HepG2 (cell line): ENCODE measurements around the gene EPG5. TPM values are rescaled to one million over a fixed set of nuclear protein-coding genes. Genes with fewer than 3 reads are reported as not detected.

Experiments used
- ATAC-seq: fragments of 200-7000 bp; cut with Tn5 transposase; 3 replicates; pipeline ENCODE4 v1.9.1; 2020; ENCODE audit warnings: mild to moderate bottlenecking, moderate library complexity
- BruUV-seq: library from RNA; stranded (reverse); fragments of 400-500 nt; replicated peaks from 2 replicates; lab custom pipeline; 2021; lab: Mats Ljungman, UMichigan
- CTCF ChIA-PET: fragments of 300-600 bp; formaldehyde crosslinking; extraction: SDS; loops from one replicate; lab custom pipeline; 2021; ENCODE audit warnings: low total read pairs, inconsistent platforms, low intra/inter-chr PET ratio; lab: Yijun Ruan, JAX
- POLR2A ChIA-PET: fragments of 350-600 bp; sonication (Branson Sonifier 250); formaldehyde crosslinking; loops from one replicate; lab custom pipeline; 2020; ENCODE audit warnings: antibody characterized with exemption, inconsistent platforms; lab: Yijun Ruan, JAX
- DNase-seq: peaks from one replicate; pipeline ENCODE4 v3.0.0-alpha.2; 2015; ENCODE audit warnings: low spot score
- FAIRE-seq: peaks from 3 replicates; lab custom pipeline; 2011; peaks lifted over from hg19 to GRCh38; lab: Jason Lieb, UNC
- H2AFZ ChIP-seq: one replicate; pipeline ENCODE4 v1.6.1; 2011; ENCODE audit warnings: low read length, inconsistent platforms
- H3K27ac ChIP-seq: fragments of 300-600 bp; 3 replicates; pipeline ENCODE4 v1.8.0; 2011; ENCODE audit warnings: mixed run types, mild to moderate bottlenecking, mixed read lengths, low read length, inconsistent platforms; ENCODE audit not compliant: insufficient read depth; ENCODE audit errors: extremely low read length
- H3K27me3 ChIP-seq, 2 experiments: fragments of 200-600 bp in 1 of 2; 2 replicates in 1 of 2; 3 replicates in 1 of 2; pipeline versions ENCODE4 v1.6.0 to v1.8.0; 2011; ENCODE audit warnings: low read length in 2 of 2, mild to moderate bottlenecking in 2 of 2, moderate library complexity in 2 of 2, inconsistent platforms in 1 of 2; ENCODE audit not compliant: insufficient read depth in 2 of 2, control insufficient read depth in 1 of 2
- H3K36me3 ChIP-seq, 2 experiments: fragments of 200-600 bp in 1 of 2; replicated peaks in 1 of 2; 2 replicates in 1 of 2; 3 replicates in 1 of 2; pipeline versions ENCODE4 v1.5.1 to v1.8.0; 2011; ENCODE audit warnings: low read length in 2 of 2, inconsistent platforms in 1 of 2; ENCODE audit not compliant: insufficient read depth in 2 of 2, control insufficient read depth in 1 of 2
- H3K4me1 ChIP-seq: 2 replicates; pipeline ENCODE4 v1.5.1; 2012; ENCODE audit warnings: low read length, inconsistent platforms; ENCODE audit not compliant: insufficient read depth
- H3K4me2 ChIP-seq: 2 replicates; pipeline ENCODE4 v1.6.0; 2011; ENCODE audit warnings: low read depth, low read length, inconsistent platforms
- H3K4me3 ChIP-seq, 3 experiments: fragments of 200-600 bp in 1 of 3; sonication (generic), shearing (Covaris generic) in 1 of 3; replicated peaks in 1 of 3; 2 replicates each; pipeline ENCODE4 v1.5.1; 2011 to 2016; ENCODE audit warnings: low read length in 3 of 3, inconsistent platforms in 2 of 3, low read depth in 2 of 3, mild to moderate bottlenecking in 2 of 3, control low read depth in 1 of 3, mixed read lengths in 1 of 3; ENCODE audit not compliant: insufficient read depth in 1 of 3
- H3K79me2 ChIP-seq: one replicate; pipeline ENCODE4 v1.6.1; 2011; ENCODE audit warnings: low read length, inconsistent platforms; ENCODE audit not compliant: insufficient read depth
- H3K9ac ChIP-seq: 2 replicates; pipeline ENCODE4 v1.6.0; 2011; ENCODE audit warnings: mild to moderate bottlenecking, low read depth, low read length, inconsistent platforms; ENCODE audit not compliant: insufficient read depth
- H3K9me3 ChIP-seq: 2 replicates; pipeline ENCODE4 v1.5.1; 2012; ENCODE audit warnings: mild to moderate bottlenecking, low read length
- H4K20me1 ChIP-seq: 2 replicates; pipeline ENCODE4 v1.6.0; 2011; ENCODE audit warnings: inconsistent platforms, mild to moderate bottlenecking, low read length, moderate library complexity; ENCODE audit not compliant: insufficient read depth
- CBX2 ChIP-seq, 2 experiments: fragments of 200-600 bp in 1 of 2; sonication (generic); formaldehyde crosslinking in 1 of 2; IDR thresholded peaks; 2 replicates each; pipeline versions ENCODE4 v1.7.0 to v1.8.1; 2018 to 2022; ENCODE audit warnings: low read depth in 2 of 2, low read length in 1 of 2, mild to moderate bottlenecking in 1 of 2, missing genetic modification reagents in 1 of 2
- SAFB2 ChIP-seq: sonication (generic); formaldehyde crosslinking; IDR thresholded peaks from 2 replicates; pipeline ENCODE4 v1.5.1; 2020; ENCODE audit warnings: missing genetic modification reagents, low read depth, mild to moderate bottlenecking, borderline replicate concordance
- SRSF9 ChIP-seq: fragments of 200-400 bp; formaldehyde crosslinking; IDR thresholded peaks from 2 replicates; pipeline ENCODE4 v1.6.1; 2018; ENCODE audit warnings: borderline replicate concordance, mild to moderate bottlenecking, low read depth, low read length; ENCODE audit not compliant: insufficient read depth, poor library complexity, severe bottlenecking
- TBL1XR1 ChIP-seq: fragments of 150-350 bp; IDR thresholded peaks from 2 replicates; pipeline ENCODE4 v1.6.1; 2014; ENCODE audit warnings: borderline replicate concordance, low read length; ENCODE audit not compliant: partially characterized antibody
- ZNF33A ChIP-seq: sonication (generic); formaldehyde crosslinking; IDR thresholded peaks from 2 replicates; pipeline ENCODE4 v1.5.1; 2020; ENCODE audit warnings: missing genetic modification reagents, mild to moderate bottlenecking, moderate library complexity, borderline replicate concordance
- ZNF768 ChIP-seq: sonication (generic); formaldehyde crosslinking; IDR thresholded peaks from 2 replicates; pipeline ENCODE4 v1.4.0; 2020; ENCODE audit warnings: missing genetic modification reagents
- ZSCAN31 ChIP-seq: sonication (generic); formaldehyde crosslinking; IDR thresholded peaks from 2 replicates; pipeline ENCODE4 v1.5.0; 2020; ENCODE audit warnings: low read depth, mild to moderate bottlenecking, missing genetic modification reagents
- WGBS: methylation state at CpG from one replicate; pipeline ENCODE4 v1.1.6; 2017; ENCODE audit warnings: low lambda C conversion rate; 5-methylcytosine and 5-hydroxymethylcytosine counted together
- in situ Hi-C: cut with HindIII; loops from 2 replicates; pipeline ENCODE4 v1.10.0; 2017; ENCODE audit warnings: low pct_unique_long_range_greater_than_20kb; ENCODE audit not compliant: extremely low pct_ligation_motif_present
- intact Hi-C: fragments of 100-400 bp; cut with micrococcal nuclease; formaldehyde crosslinking; loops from one replicate; pipeline ENCODE4 v1.10.0; 2022; ENCODE audit not compliant: unreplicated experiment
- polyA plus RNA-seq, 8 experiments: library from polyadenylated mRNA; depleted of rRNA in 3 of 8; stranded (reverse) in 7 of 8; unstranded in 1 of 8; fragments of >200 nt; fragmentation: Illumina TruSeq in 4 of 8; extraction: Trizol in 4 of 8; gene quantifications; 2 replicates each; pipeline versions ENCODE4 v1.2.1 to v1.2.3, GENCODE V29; 2011 to 2016; ENCODE audit warnings: low read depth in 4 of 8, missing spikeins in 1 of 8, mixed read lengths in 1 of 8; ENCODE audit not compliant: insufficient read depth in 1 of 8
- total RNA-seq, 5 experiments: library from RNA; depleted of rRNA; stranded (reverse); fragments of >200 nt; fragmentation: Illumina TruSeq; extraction: Trizol; gene quantifications; 2 replicates each; pipeline ENCODE4 v1.2.3, GENCODE V29; 2016; ENCODE audit warnings: low read depth in 1 of 5
- TF ChIP-seq, protein P1 (sequence below): sonication (generic); formaldehyde crosslinking; IDR thresholded peaks from 2 replicates; pipeline ENCODE4 v1.5.1; 2020; ENCODE audit warnings: mild to moderate bottlenecking, missing genetic modification reagents, borderline replicate concordance
- TF ChIP-seq, protein P2 (sequence below): sonication (generic); formaldehyde crosslinking; IDR thresholded peaks from 2 replicates; pipeline ENCODE4 v1.4.0; 2020; ENCODE audit warnings: missing genetic modification reagents
- TF ChIP-seq, protein P3 (sequence below): sonication (generic); formaldehyde crosslinking; IDR thresholded peaks from 2 replicates; pipeline ENCODE4 v1.8.0; 2022; ENCODE audit warnings: low read depth, missing genetic modification reagents
- TF ChIP-seq, protein P4 (sequence below): sonication (generic); formaldehyde crosslinking; IDR thresholded peaks from 2 replicates; pipeline ENCODE4 v1.4.0; 2020; ENCODE audit warnings: missing genetic modification reagents

Gene EPG5
- total and polyA plus RNA-seq, 2 of the 13 experiments (the other 11 are each of a cell fraction or from before 2014, with no cell fraction given): 6.7 to 9.3 TPM

DNA sequence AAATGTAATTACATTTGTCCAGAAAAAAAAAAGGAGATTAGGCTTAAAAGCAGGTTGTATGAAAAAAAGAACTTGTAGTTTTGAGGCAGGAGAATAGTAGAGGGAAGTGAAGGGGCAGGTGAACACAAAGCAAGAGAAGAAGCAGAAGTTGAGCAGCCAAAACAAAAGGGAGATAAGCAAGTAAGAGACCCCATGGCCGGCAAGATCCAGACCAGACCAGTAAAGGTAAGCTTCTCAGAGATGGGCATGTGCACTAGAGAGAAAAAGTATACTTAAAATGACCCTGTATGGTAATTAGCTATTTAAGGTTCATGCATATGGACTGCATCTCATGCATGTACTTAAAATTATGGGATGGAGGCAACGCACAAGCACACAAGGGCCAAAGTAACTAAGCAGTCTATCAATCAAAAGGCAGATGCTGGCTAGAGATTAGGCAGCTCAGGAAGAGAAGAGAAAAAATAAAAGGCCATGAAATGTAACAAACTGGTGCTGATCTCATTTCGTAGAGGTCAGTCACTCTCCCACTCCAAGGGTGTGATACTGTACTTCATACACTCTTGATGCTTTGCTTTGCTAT is 132.0 kb downstream of the EPG5 start:
- 39% methylated on average over 3 of the region's 3 CpGs for WGBS
- no peak overlapping the region for H2AFZ ChIP-seq
- POLR2A ChIA-PET: no interaction called here
- intact Hi-C loops: loop anchor here (5.0 kb wide), 1 partner anchor 113 kb away; the partner anchor contains the start of gene SLC14A1
- H3K4me3 ChIP-seq: no peak overlapping the region
- BruUV-seq: no TSS peak
- TF ChIP-seq ZSCAN31 (CRISPR knock-in tag) (no peak), SRSF9 (no peak), ZNF768 (CRISPR knock-in tag) (no peak), TBL1XR1 (no peak), CBX2 (IDR thresholded peaks at IDR 0.05; ENCODE audit: low read depth, low read length) (no peak), CBX2 (CRISPR knock-in tag; IDR thresholded peaks at IDR 0.05; ENCODE audit: low read depth) (no peak), ZNF33A (no peak), SAFB2 (CRISPR knock-in tag) (no peak)
- TF ChIP-seq, protein P1, sequence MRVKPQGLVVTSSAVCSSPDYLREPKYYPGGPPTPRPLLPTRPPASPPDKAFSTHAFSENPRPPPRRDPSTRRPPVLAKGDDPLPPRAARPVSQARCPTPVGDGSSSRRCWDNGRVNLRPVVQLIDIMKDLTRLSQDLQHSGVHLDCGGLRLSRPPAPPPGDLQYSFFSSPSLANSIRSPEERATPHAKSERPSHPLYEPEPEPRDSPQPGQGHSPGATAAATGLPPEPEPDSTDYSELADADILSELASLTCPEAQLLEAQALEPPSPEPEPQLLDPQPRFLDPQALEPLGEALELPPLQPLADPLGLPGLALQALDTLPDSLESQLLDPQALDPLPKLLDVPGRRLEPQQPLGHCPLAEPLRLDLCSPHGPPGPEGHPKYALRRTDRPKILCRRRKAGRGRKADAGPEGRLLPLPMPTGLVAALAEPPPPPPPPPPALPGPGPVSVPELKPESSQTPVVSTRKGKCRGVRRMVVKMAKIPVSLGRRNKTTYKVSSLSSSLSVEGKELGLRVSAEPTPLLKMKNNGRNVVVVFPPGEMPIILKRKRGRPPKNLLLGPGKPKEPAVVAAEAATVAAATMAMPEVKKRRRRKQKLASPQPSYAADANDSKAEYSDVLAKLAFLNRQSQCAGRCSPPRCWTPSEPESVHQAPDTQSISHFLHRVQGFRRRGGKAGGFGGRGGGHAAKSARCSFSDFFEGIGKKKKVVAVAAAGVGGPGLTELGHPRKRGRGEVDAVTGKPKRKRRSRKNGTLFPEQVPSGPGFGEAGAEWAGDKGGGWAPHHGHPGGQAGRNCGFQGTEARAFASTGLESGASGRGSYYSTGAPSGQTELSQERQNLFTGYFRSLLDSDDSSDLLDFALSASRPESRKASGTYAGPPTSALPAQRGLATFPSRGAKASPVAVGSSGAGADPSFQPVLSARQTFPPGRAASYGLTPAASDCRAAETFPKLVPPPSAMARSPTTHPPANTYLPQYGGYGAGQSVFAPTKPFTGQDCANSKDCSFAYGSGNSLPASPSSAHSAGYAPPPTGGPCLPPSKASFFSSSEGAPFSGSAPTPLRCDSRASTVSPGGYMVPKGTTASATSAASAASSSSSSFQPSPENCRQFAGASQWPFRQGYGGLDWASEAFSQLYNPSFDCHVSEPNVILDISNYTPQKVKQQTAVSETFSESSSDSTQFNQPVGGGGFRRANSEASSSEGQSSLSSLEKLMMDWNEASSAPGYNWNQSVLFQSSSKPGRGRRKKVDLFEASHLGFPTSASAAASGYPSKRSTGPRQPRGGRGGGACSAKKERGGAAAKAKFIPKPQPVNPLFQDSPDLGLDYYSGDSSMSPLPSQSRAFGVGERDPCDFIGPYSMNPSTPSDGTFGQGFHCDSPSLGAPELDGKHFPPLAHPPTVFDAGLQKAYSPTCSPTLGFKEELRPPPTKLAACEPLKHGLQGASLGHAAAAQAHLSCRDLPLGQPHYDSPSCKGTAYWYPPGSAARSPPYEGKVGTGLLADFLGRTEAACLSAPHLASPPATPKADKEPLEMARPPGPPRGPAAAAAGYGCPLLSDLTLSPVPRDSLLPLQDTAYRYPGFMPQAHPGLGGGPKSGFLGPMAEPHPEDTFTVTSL (CRISPR knock-in tag): no peak
- TF ChIP-seq, protein P2, sequence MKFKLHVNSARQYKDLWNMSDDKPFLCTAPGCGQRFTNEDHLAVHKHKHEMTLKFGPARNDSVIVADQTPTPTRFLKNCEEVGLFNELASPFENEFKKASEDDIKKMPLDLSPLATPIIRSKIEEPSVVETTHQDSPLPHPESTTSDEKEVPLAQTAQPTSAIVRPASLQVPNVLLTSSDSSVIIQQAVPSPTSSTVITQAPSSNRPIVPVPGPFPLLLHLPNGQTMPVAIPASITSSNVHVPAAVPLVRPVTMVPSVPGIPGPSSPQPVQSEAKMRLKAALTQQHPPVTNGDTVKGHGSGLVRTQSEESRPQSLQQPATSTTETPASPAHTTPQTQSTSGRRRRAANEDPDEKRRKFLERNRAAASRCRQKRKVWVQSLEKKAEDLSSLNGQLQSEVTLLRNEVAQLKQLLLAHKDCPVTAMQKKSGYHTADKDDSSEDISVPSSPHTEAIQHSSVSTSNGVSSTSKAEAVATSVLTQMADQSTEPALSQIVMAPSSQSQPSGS (CRISPR knock-in tag): no peak
- TF ChIP-seq, protein P3, sequence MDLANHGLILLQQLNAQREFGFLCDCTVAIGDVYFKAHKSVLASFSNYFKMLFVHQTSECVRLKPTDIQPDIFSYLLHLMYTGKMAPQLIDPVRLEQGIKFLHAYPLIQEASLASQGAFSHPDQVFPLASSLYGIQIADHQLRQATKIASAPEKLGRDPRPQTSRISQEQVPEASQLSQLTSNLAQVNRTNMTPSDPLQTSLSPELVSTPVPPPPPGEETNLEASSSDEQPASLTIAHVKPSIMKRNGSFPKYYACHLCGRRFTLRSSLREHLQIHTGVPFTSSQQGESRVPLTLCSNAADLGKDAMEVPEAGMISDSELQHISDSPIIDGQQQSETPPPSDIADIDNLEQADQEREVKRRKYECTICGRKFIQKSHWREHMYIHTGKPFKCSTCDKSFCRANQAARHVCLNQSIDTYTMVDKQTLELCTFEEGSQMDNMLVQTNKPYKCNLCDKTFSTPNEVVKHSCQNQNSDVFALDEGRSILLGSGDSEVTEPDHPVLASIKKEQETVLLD (CRISPR knock-in tag): no peak
- TF ChIP-seq, protein P4, sequence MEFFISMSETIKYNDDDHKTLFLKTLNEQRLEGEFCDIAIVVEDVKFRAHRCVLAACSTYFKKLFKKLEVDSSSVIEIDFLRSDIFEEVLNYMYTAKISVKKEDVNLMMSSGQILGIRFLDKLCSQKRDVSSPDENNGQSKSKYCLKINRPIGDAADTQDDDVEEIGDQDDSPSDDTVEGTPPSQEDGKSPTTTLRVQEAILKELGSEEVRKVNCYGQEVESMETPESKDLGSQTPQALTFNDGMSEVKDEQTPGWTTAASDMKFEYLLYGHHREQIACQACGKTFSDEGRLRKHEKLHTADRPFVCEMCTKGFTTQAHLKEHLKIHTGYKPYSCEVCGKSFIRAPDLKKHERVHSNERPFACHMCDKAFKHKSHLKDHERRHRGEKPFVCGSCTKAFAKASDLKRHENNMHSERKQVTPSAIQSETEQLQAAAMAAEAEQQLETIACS: no peak
- no peaks in the 10 kb centered on the region for H3K9me3 ChIP-seq
- H3K27me3 ChIP-seq: peaks cover 1 to 3% of the 10 kb centered on the region in 2 experiments; a peak in 2 of 5 replicates
- ATAC-seq (no peak), FAIRE-seq (no peak), DNase-seq (no peak)
- CTCF ChIA-PET: no interaction called here
- H3K4me2 ChIP-seq: no peak overlapping the region
- no peak overlapping the region for H3K27ac ChIP-seq
- no peak overlapping the region for H3K9ac ChIP-seq
- peaks cover 7% of the 10 kb centered on the region; the same call in 1 of the 2 replicates for H3K4me1 ChIP-seq
- H3K36me3 ChIP-seq: no peaks in the 10 kb centered on the region
- no peaks in the 10 kb centered on the region for H3K79me2 ChIP-seq
- in situ Hi-C loops: loop anchor here (5.0 to 10.0 kb wide), 2 partner anchors 68 to 170 kb away; no protein-coding TSS in a partner anchor
- no peaks in the 10 kb centered on the region for H4K20me1 ChIP-seq
